Panc1 (cell line): ENCODE results near the gene GRIN1. TPM values are rescaled to one million over a fixed set of nuclear protein-coding genes. Genes with fewer than 3 reads are reported as not detected.

Experiments
- ATAC-seq: fragments of 200-7000 bp; cut with Tn5 transposase; 2 replicates; pipeline ENCODE4 v1.9.1; 2020; ENCODE audit warnings: mild to moderate bottlenecking, moderate library complexity
- BruUV-seq: library from RNA; stranded (reverse); fragments of 400-500 nt; replicated peaks from 2 replicates; lab custom pipeline; 2021; lab: Mats Ljungman, UMichigan
- CTCF ChIA-PET: fragments of 300-600 bp; sonication (Branson Sonifier 250); formaldehyde crosslinking; loops from one replicate; lab custom pipeline; 2022; ENCODE audit warnings: antibody characterized with exemption; lab: Charles Lee
- POLR2A ChIA-PET: fragments of 300-600 bp; sonication (Branson Sonifier 250); formaldehyde crosslinking; loops from one replicate; lab custom pipeline; 2022; ENCODE audit warnings: antibody characterized with exemption; lab: Charles Lee
- DNase-seq: peaks from one replicate; pipeline ENCODE4 v3.0.0-alpha.2; 2010; ENCODE audit warnings: low read depth, low spot score
- H3K27ac ChIP-seq: 2 replicates; pipeline ENCODE4 v1.5.1; 2011; ENCODE audit warnings: mild to moderate bottlenecking, low read length, inconsistent platforms
- H3K27me3 ChIP-seq: fragments of 200-500 bp; sonication (Bioruptor generic); 2 replicates; pipeline ENCODE4 v1.6.0; 2014; ENCODE audit warnings: low read length, inconsistent platforms; ENCODE audit not compliant: control insufficient read depth, insufficient read depth
- H3K36me3 ChIP-seq: fragments of 200-500 bp; sonication (Bioruptor generic); 2 replicates; pipeline ENCODE4 v1.5.1; 2014; ENCODE audit warnings: inconsistent platforms, mild to moderate bottlenecking, low read length, moderate library complexity; ENCODE audit not compliant: control insufficient read depth, insufficient read depth
- H3K4me1 ChIP-seq: 2 replicates; pipeline ENCODE4 v1.5.1; 2011; ENCODE audit warnings: inconsistent platforms, mild to moderate bottlenecking, low read length, moderate library complexity; ENCODE audit not compliant: control insufficient read depth, insufficient read depth
- H3K4me3 ChIP-seq, 2 experiments: 2 replicates each; pipeline ENCODE4 v1.5.1; 2011 to 2012; ENCODE audit warnings: low read depth in 2 of 2, low read length in 2 of 2, mild to moderate bottlenecking in 2 of 2, inconsistent platforms in 1 of 2, moderate library complexity in 1 of 2
- H3K9me3 ChIP-seq: fragments of 200-500 bp; sonication (Bioruptor generic); 2 replicates; pipeline ENCODE4 v1.5.1; 2014; ENCODE audit warnings: low read depth, mild to moderate bottlenecking, inconsistent platforms, low read length, moderate library complexity; ENCODE audit not compliant: control insufficient read depth, insufficient read depth
- POLR2AphosphoS5 ChIP-seq: IDR thresholded peaks from 2 replicates; pipeline ENCODE4 v1.6.1; 2012; ENCODE audit warnings: mild to moderate bottlenecking, low read depth, low read length, moderate library complexity
- SIN3A ChIP-seq: IDR thresholded peaks from 2 replicates; pipeline ENCODE4 v1.6.1; 2012; ENCODE audit warnings: low read depth, mild to moderate bottlenecking, low read length, moderate library complexity, borderline replicate concordance; ENCODE audit not compliant: insufficient read depth
- TCF7L2 ChIP-seq: IDR thresholded peaks from 2 replicates; pipeline ENCODE4 v1.6.1; 2011; ENCODE audit warnings: mild to moderate bottlenecking, low read depth, low read length, inconsistent platforms
- in situ Hi-C: cut with HindIII; loops from 2 replicates; pipeline ENCODE4 v1.10.0; 2016; ENCODE audit warnings: low sequenced_read_pairs, low pct_unique_long_range_greater_than_20kb
- intact Hi-C: fragments of 100-400 bp; cut with micrococcal nuclease; formaldehyde crosslinking; loops from one replicate; pipeline ENCODE4 v1.10.0; 2022; ENCODE audit not compliant: unreplicated experiment
- total RNA-seq: library from RNA; stranded (reverse); gene quantifications from one replicate; pipeline ENCODE4 v1.2.1, GENCODE V29; 2021; ENCODE audit not compliant: unreplicated experiment
- TF ChIP-seq, protein P1 (sequence below), 2 experiments: IDR thresholded peaks; 2 replicates each; pipeline ENCODE4 v1.6.1; 2011 to 2012; ENCODE audit warnings: low read depth in 2 of 2, control low read depth in 1 of 2, low read length in 1 of 2, mild to moderate bottlenecking in 1 of 2, moderate library complexity in 1 of 2; ENCODE audit not compliant: insufficient read depth in 1 of 2
- TF ChIP-seq, protein P2 (sequence below): fragments of 450-650 bp; IDR thresholded peaks from 2 replicates; pipeline ENCODE4 v1.5.1; 2017; ENCODE audit warnings: mild to moderate bottlenecking

Gene GRIN1
- total RNA-seq, 1 experiment from 2014 or later, result 4.9 TPM

DNA sequence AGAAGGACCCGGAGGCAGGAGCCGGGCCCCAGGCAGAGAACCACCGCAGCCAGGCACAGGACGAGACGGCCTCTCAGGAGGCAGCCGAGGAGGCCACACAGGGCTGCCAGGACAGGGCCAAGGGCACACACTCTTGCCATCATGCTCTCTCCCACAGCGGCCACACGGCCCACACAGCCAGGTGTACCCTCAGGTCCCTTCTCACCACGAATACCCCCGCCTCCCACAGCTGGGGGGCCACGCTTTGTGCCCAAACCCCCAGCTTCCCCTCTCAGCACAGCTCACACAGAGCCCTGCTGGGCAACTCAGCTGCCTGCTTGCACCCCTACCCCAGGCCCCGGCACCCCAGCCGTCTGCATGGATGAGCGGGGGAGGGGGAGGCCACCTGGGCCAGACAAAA is 54.8 kb downstream of the GRIN1 start:
- Histone ChIP-seq H3K9me3 (no peaks in the 10 kb centered on the region), H3K4me1 (peaks cover 45% of the 10 kb centered on the region), H3K4me3 (no peak overlapping the region), H3K36me3 (no peaks in the 10 kb centered on the region), H3K27ac (no peak overlapping the region), H3K27me3 (no peaks in the 10 kb centered on the region)
- DNase-seq, result no peak
- in situ Hi-C loops, result no loop called here
- ChIA-PET POLR2A (no interaction called here), CTCF (no interaction called here)
- intact Hi-C loops, result no loop called here
- TF ChIP-seq POLR2AphosphoS5 (no peak), SIN3A (no peak), TCF7L2 (no peak)
- TF ChIP-seq, protein P1, sequence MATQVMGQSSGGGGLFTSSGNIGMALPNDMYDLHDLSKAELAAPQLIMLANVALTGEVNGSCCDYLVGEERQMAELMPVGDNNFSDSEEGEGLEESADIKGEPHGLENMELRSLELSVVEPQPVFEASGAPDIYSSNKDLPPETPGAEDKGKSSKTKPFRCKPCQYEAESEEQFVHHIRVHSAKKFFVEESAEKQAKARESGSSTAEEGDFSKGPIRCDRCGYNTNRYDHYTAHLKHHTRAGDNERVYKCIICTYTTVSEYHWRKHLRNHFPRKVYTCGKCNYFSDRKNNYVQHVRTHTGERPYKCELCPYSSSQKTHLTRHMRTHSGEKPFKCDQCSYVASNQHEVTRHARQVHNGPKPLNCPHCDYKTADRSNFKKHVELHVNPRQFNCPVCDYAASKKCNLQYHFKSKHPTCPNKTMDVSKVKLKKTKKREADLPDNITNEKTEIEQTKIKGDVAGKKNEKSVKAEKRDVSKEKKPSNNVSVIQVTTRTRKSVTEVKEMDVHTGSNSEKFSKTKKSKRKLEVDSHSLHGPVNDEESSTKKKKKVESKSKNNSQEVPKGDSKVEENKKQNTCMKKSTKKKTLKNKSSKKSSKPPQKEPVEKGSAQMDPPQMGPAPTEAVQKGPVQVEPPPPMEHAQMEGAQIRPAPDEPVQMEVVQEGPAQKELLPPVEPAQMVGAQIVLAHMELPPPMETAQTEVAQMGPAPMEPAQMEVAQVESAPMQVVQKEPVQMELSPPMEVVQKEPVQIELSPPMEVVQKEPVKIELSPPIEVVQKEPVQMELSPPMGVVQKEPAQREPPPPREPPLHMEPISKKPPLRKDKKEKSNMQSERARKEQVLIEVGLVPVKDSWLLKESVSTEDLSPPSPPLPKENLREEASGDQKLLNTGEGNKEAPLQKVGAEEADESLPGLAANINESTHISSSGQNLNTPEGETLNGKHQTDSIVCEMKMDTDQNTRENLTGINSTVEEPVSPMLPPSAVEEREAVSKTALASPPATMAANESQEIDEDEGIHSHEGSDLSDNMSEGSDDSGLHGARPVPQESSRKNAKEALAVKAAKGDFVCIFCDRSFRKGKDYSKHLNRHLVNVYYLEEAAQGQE (IDR thresholded peaks at IDR 0.05; ENCODE audit: insufficient read depth in 1 of 2, low read depth in 2 of 2, low read length in 1 of 2), result no peak
- TF ChIP-seq, protein P2, sequence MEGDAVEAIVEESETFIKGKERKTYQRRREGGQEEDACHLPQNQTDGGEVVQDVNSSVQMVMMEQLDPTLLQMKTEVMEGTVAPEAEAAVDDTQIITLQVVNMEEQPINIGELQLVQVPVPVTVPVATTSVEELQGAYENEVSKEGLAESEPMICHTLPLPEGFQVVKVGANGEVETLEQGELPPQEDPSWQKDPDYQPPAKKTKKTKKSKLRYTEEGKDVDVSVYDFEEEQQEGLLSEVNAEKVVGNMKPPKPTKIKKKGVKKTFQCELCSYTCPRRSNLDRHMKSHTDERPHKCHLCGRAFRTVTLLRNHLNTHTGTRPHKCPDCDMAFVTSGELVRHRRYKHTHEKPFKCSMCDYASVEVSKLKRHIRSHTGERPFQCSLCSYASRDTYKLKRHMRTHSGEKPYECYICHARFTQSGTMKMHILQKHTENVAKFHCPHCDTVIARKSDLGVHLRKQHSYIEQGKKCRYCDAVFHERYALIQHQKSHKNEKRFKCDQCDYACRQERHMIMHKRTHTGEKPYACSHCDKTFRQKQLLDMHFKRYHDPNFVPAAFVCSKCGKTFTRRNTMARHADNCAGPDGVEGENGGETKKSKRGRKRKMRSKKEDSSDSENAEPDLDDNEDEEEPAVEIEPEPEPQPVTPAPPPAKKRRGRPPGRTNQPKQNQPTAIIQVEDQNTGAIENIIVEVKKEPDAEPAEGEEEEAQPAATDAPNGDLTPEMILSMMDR, result no peak
- BruUV-seq, result no TSS peak
- no peak for ATAC-seq

DNA sequence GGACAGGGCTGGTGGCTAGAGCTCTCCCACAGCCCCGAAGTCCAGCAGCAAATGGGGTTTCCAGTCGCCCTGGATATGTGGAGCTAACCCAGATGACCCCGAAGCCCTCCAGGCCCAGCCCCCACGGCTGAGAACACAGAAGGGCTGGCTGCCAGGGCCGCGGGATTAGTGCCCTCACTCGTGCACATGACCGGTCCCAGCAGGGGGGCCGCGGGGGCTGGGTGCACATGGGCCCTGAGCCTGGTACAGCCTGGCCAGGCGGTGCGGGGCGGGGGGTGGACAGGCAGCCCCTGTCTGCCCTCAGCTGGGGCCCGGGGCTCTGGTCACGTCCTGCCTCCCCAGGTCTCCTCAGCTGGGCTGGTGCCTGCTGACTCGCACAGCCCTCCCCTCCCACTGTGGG is 55.4 kb downstream of the GRIN1 start:
- TF ChIP-seq, protein P1 (IDR thresholded peaks at IDR 0.05; ENCODE audit: insufficient read depth in 1 of 2, low read depth in 2 of 2, low read length in 1 of 2), result no peak
- TF ChIP-seq SIN3A (no peak), TCF7L2 (no peak), POLR2AphosphoS5 (no peak)
- TF ChIP-seq, protein P2, result no peak
- ATAC-seq (no peak), DNase-seq (no peak)
- in situ Hi-C loops, result no loop called here
- H3K27ac ChIP-seq, result no peak overlapping the region
- H3K27me3 ChIP-seq, result no peaks in the 10 kb centered on the region
- no peaks in the 10 kb centered on the region for H3K9me3 ChIP-seq
- no peaks in the 10 kb centered on the region for H3K36me3 ChIP-seq
- BruUV-seq, result no TSS peak
- H3K4me1 ChIP-seq, result peaks cover 45% of the 10 kb centered on the region
- ChIA-PET CTCF (no interaction called here), POLR2A (no interaction called here)
- H3K4me3 ChIP-seq, result no peak overlapping the region
- intact Hi-C loops, result no loop called here
